ENCODE results near the gene MYH6. TPM values are rescaled to one million over a fixed set of nuclear protein-coding genes. Genes with fewer than 3 reads are reported as not detected.

MYH6 gene
- total RNA-seq, 2 experiments from 2014 or later = not detected

GRCh38 chr14:23409475-23409874 is 1.4 kb upstream of the MYH6 start:
- POLR2A ChIA-PET = interaction anchor here (1.8 kb wide), 1 partner anchor 88 kb away, joined by 7 read pairs; the partner anchor contains the start of gene PABPN1
- no peak for ATAC-seq

GRCh38 chr14:23408307-23408630 is 196 bp upstream of the MYH6 start:
- H3K27me3 Mint-ChIP-seq = no peaks in the 10 kb centered on the region
- H3K9me3 Mint-ChIP-seq = no peaks in the 10 kb centered on the region
- DNase-seq (no peak), ATAC-seq (no peak)
- H3K27ac Mint-ChIP-seq = no peak overlapping the region
- POLR2A ChIA-PET = no interaction called here
- no peaks in the 10 kb centered on the region for H3K4me1 Mint-ChIP-seq (ENCODE audit: low read depth)
- CTCF ChIA-PET = no interaction called here
- H3K36me3 Mint-ChIP-seq (ENCODE audit: low read depth) = no peaks in the 10 kb centered on the region
- no peak overlapping the region for H3K4me3 Mint-ChIP-seq
- no peak for TF ChIP-seq CTCF (IDR thresholded peaks at IDR 0.05)
- intact Hi-C loops (cut with micrococcal nuclease) = no loop called here

More at GRCh38 chr14:23409475-23409874, 1.4 kb upstream of the MYH6 start:
- Mint-ChIP-seq H3K36me3 (ENCODE audit: low read depth) (no peaks in the 10 kb centered on the region), H3K27me3 (no peaks in the 10 kb centered on the region), H3K27ac (no peak overlapping the region), H3K4me3 (no peak overlapping the region), H3K9me3 (no peaks in the 10 kb centered on the region), H3K4me1 (ENCODE audit: low read depth) (no peaks in the 10 kb centered on the region)
- CTCF ChIA-PET = no interaction called here
- intact Hi-C loops (cut with micrococcal nuclease) = no loop called here
- DNase-seq = no peak
- no peak for TF ChIP-seq CTCF (IDR thresholded peaks at IDR 0.05)

- DNase-seq (no peak), ATAC-seq (no peak)
- ChIA-PET POLR2A (no interaction called here), CTCF (no interaction called here)
- no peak overlapping the region for H3K27ac Mint-ChIP-seq
- no peaks in the 10 kb centered on the region for H3K27me3 Mint-ChIP-seq
- intact Hi-C loops (cut with micrococcal nuclease) = no loop called here
- TF ChIP-seq CTCF (IDR thresholded peaks at IDR 0.05) = no peak
- no peak overlapping the region for H3K4me3 Mint-ChIP-seq
- H3K4me1 Mint-ChIP-seq (ENCODE audit: low read depth) = no peaks in the 10 kb centered on the region
- H3K9me3 Mint-ChIP-seq = no peaks in the 10 kb centered on the region
- no peaks in the 10 kb centered on the region for H3K36me3 Mint-ChIP-seq (ENCODE audit: low read depth)
These were observed 1.2 kb downstream of the MYH6 start for GRCh38 chr14:23406725-23407355.

GRCh38 chr14:23406244-23406643 is 1.8 kb downstream of the MYH6 start:
- no peak overlapping the region for H3K27ac Mint-ChIP-seq
- no peaks in the 10 kb centered on the region for H3K36me3 Mint-ChIP-seq (ENCODE audit: low read depth)
- H3K9me3 Mint-ChIP-seq = no peaks in the 10 kb centered on the region
- DNase-seq (no peak), ATAC-seq (no peak)
- ChIA-PET CTCF (no interaction called here), POLR2A (no interaction called here)
- no peak overlapping the region for H3K4me3 Mint-ChIP-seq
- no peaks in the 10 kb centered on the region for H3K27me3 Mint-ChIP-seq
- no peak for TF ChIP-seq CTCF (IDR thresholded peaks at IDR 0.05)
- intact Hi-C loops (cut with micrococcal nuclease) = no loop called here
- no peaks in the 10 kb centered on the region for H3K4me1 Mint-ChIP-seq (ENCODE audit: low read depth)

- ChIA-PET POLR2A (no interaction called here), CTCF (no interaction called here)
- no peaks in the 10 kb centered on the region for H3K4me1 Mint-ChIP-seq (ENCODE audit: low read depth)
- ATAC-seq = no peak
- intact Hi-C loops (cut with micrococcal nuclease) = no loop called here
- H3K36me3 Mint-ChIP-seq (ENCODE audit: low read depth) = no peaks in the 10 kb centered on the region
- no peaks in the 10 kb centered on the region for H3K9me3 Mint-ChIP-seq
- no peak for TF ChIP-seq CTCF (IDR thresholded peaks at IDR 0.05)
- H3K27me3 Mint-ChIP-seq = no peaks in the 10 kb centered on the region
- DNase-seq = no peak
- no peak overlapping the region for H3K4me3 Mint-ChIP-seq
- no peak overlapping the region for H3K27ac Mint-ChIP-seq
These were observed 2.5 kb downstream of the MYH6 start for GRCh38 chr14:23405516-23406025.

Measured in activated CD8-positive, alpha-beta T cell treated with anti-CD3 and anti-CD28 coated beads for 36 hours (primary cell).